SU-DHL-6 (cell line): ENCODE data around the gene CDH23.

Experiments used
- CTCF ChIP-seq: fragments of 200-600 bp; sonication (generic); IDR thresholded peaks from one replicate; pipeline ENCODE4 v1.5.1; 2017; ENCODE audit warnings: antibody characterized with exemption, mild to moderate bottlenecking, low read length, moderate library complexity; ENCODE audit not compliant: insufficient read depth, poor library complexity, severe bottlenecking
- EZH2phosphoT487 ChIP-seq: fragments of 200-600 bp; sonication (generic), shearing (Covaris generic); conservative IDR thresholded peaks from 2 replicates; pipeline ENCODE4 v1.6.1; 2018; ENCODE audit warnings: mild to moderate bottlenecking, antibody characterized with exemption, low read length, moderate library complexity, mixed read lengths

GRCh38 chr10:71832967-71833366, 436.2 kb downstream of the CDH23 start:
- TF ChIP-seq CTCF (no peak), EZH2phosphoT487 (no peak)
